ENCODE data around the gene PCDHGC5. TPM values are rescaled to one million over a fixed set of nuclear protein-coding genes. Genes with fewer than 3 reads are reported as not detected.
A peak's percentile ranks its signal among the peaks of the same experiment; 100 is the strongest.

The PCDHGC5 gene
- total and polyA plus RNA-seq, 2 donors (not counting 1 experiment from before 2014, with no cell fraction given), result 1.1 to 2.6 TPM

- Histone ChIP-seq H3K27me3 (ENCODE audit: control insufficient read depth, insufficient read depth, low read length) (no peaks in the 10 kb centered on the region), H4K20me1 (ENCODE audit: control insufficient read depth, extremely low read depth, insufficient read depth, low read length) (no peaks in the 10 kb centered on the region), H3K9me3 (ENCODE audit: control insufficient read depth, insufficient read depth, low read depth, low read length) (no peaks in the 10 kb centered on the region), H2AFZ (ENCODE audit: low read length) (no peak overlapping the region), H3K4me1 (ENCODE audit: control insufficient read depth, extremely low read depth, insufficient read depth, low read length) (peaks cover 55% of the 10 kb centered on the region), H3K4me3 (replicated peaks in 1 of 4; ENCODE audit: control extremely low read depth in 1 of 4, insufficient read depth in 1 of 4, low read depth in 3 of 4, low read length in 4 of 4) (no peak overlapping the region), H3K9ac (ENCODE audit: insufficient read depth, low read length) (no peak overlapping the region), H3K36me3 (ENCODE audit: control insufficient read depth, insufficient read depth, low read length) (peaks cover 22% of the 10 kb centered on the region), H3K79me2 (ENCODE audit: control insufficient read depth, insufficient read depth, low read length) (peaks cover 1% of the 10 kb centered on the region), H3K27ac (ENCODE audit: insufficient read depth, low read length) (no peak overlapping the region), H3K4me2 (ENCODE audit: extremely low read depth, insufficient read depth, low read length) (no peak overlapping the region)
- DNase-seq (ENCODE audit: low read depth in 2 of 2), result no peak
- TF ChIP-seq EZH2 (IDR thresholded peaks at IDR 0.05; ENCODE audit: low read length, missing control alignments), result no peak
- TF ChIP-seq, protein P1, sequence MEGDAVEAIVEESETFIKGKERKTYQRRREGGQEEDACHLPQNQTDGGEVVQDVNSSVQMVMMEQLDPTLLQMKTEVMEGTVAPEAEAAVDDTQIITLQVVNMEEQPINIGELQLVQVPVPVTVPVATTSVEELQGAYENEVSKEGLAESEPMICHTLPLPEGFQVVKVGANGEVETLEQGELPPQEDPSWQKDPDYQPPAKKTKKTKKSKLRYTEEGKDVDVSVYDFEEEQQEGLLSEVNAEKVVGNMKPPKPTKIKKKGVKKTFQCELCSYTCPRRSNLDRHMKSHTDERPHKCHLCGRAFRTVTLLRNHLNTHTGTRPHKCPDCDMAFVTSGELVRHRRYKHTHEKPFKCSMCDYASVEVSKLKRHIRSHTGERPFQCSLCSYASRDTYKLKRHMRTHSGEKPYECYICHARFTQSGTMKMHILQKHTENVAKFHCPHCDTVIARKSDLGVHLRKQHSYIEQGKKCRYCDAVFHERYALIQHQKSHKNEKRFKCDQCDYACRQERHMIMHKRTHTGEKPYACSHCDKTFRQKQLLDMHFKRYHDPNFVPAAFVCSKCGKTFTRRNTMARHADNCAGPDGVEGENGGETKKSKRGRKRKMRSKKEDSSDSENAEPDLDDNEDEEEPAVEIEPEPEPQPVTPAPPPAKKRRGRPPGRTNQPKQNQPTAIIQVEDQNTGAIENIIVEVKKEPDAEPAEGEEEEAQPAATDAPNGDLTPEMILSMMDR (conservative IDR thresholded peaks at IDR 0.05 in 1 of 2, IDR thresholded peaks at IDR 0.05 in 1 of 2; ENCODE audit: low read depth in 1 of 2, low read length in 2 of 2), result no peak
Observed at GRCh38 chr5:141510160-141510559, 21.3 kb downstream of the PCDHGC5 start.

GRCh38 chr5:141510850-141511601 is 22.1 kb downstream of the PCDHGC5 start:
- no peak for DNase-seq (ENCODE audit: low read depth in 2 of 2)
- no peak overlapping the region for H3K4me3 ChIP-seq (replicated peaks in 1 of 4; ENCODE audit: control extremely low read depth in 1 of 4, insufficient read depth in 1 of 4, low read depth in 3 of 4, low read length in 4 of 4)
- H2AFZ ChIP-seq (ENCODE audit: low read length), result no peak overlapping the region
- no peak overlapping the region for H3K27ac ChIP-seq (ENCODE audit: insufficient read depth, low read length)
- no peaks in the 10 kb centered on the region for H4K20me1 ChIP-seq (ENCODE audit: control insufficient read depth, extremely low read depth, insufficient read depth, low read length)
- peaks cover 57% of the 10 kb centered on the region for H3K4me1 ChIP-seq (ENCODE audit: control insufficient read depth, extremely low read depth, insufficient read depth, low read length)
- H3K4me2 ChIP-seq (ENCODE audit: extremely low read depth, insufficient read depth, low read length), result no peak overlapping the region
- no peaks in the 10 kb centered on the region for H3K9me3 ChIP-seq (ENCODE audit: control insufficient read depth, insufficient read depth, low read depth, low read length)
- TF ChIP-seq EZH2 (IDR thresholded peaks at IDR 0.05; ENCODE audit: low read length, missing control alignments), result no peak
- TF ChIP-seq, protein P1 (conservative IDR thresholded peaks at IDR 0.05 in 1 of 2, IDR thresholded peaks at IDR 0.05 in 1 of 2; ENCODE audit: low read depth in 1 of 2, low read length in 2 of 2), result no peak
- no peaks in the 10 kb centered on the region for H3K27me3 ChIP-seq (ENCODE audit: control insufficient read depth, insufficient read depth, low read length)
- peaks cover 1% of the 10 kb centered on the region for H3K79me2 ChIP-seq (ENCODE audit: control insufficient read depth, insufficient read depth, low read length)
- no peak overlapping the region for H3K9ac ChIP-seq (ENCODE audit: insufficient read depth, low read length)
- H3K36me3 ChIP-seq (ENCODE audit: control insufficient read depth, insufficient read depth, low read length), result peaks cover 19% of the 10 kb centered on the region

- no peak overlapping the region for H2AFZ ChIP-seq (ENCODE audit: low read length)
- H3K36me3 ChIP-seq (ENCODE audit: control insufficient read depth, insufficient read depth, low read length), result peaks cover 19% of the 10 kb centered on the region
- no peak overlapping the region for H3K9ac ChIP-seq (ENCODE audit: insufficient read depth, low read length)
- no peak overlapping the region for H3K4me2 ChIP-seq (ENCODE audit: extremely low read depth, insufficient read depth, low read length)
- no peak overlapping the region for H3K4me3 ChIP-seq (replicated peaks in 1 of 4; ENCODE audit: control extremely low read depth in 1 of 4, insufficient read depth in 1 of 4, low read depth in 3 of 4, low read length in 4 of 4)
- no peak for TF ChIP-seq EZH2 (IDR thresholded peaks at IDR 0.05; ENCODE audit: low read length, missing control alignments)
- TF ChIP-seq, protein P1 (conservative IDR thresholded peaks at IDR 0.05 in 1 of 2, IDR thresholded peaks at IDR 0.05 in 1 of 2; ENCODE audit: low read depth in 1 of 2, low read length in 2 of 2), result no peak
- H3K27me3 ChIP-seq (ENCODE audit: control insufficient read depth, insufficient read depth, low read length), result no peaks in the 10 kb centered on the region
- peaks cover 63% of the 10 kb centered on the region for H3K4me1 ChIP-seq (ENCODE audit: control insufficient read depth, extremely low read depth, insufficient read depth, low read length)
- H3K27ac ChIP-seq (ENCODE audit: insufficient read depth, low read length), result peak overlapping the region; percentile 90
- peaks cover 1% of the 10 kb centered on the region for H3K79me2 ChIP-seq (ENCODE audit: control insufficient read depth, insufficient read depth, low read length)
- DNase-seq (ENCODE audit: low read depth in 2 of 2), result no peak
- H3K9me3 ChIP-seq (ENCODE audit: control insufficient read depth, insufficient read depth, low read depth, low read length), result no peaks in the 10 kb centered on the region
- H4K20me1 ChIP-seq (ENCODE audit: control insufficient read depth, extremely low read depth, insufficient read depth, low read length), result no peaks in the 10 kb centered on the region
Observed at GRCh38 chr5:141511771-141512325, 23.0 kb downstream of the PCDHGC5 start.

Measured in fibroblast of lung (primary cell).